SIG-M5 (cell line): ENCODE results near the gene AVL9.
"Not testable (repeated sequence)": the region's sequence is repeated elsewhere in the genome, so short reads cannot be mapped to it uniquely, and the experiment has no call there.

ENCODE experiments used
- DNase-seq: peaks from one replicate; lab custom pipeline; 2025; lab: John Stamatoyannopoulos, UW

The AVL9 gene

GRCh38 chr7:32591938-32592337 is 96.6 kb downstream of the AVL9 start:
- no peak for DNase-seq

- no peak for DNase-seq
Observed at GRCh38 chr7:32592701-32593100, 97.4 kb downstream of the AVL9 start.

GRCh38 chr7:32594965-32595490 is 99.7 kb downstream of the AVL9 start:
- DNase-seq = no peak

GRCh38 chr7:32601196-32601595 is 105.9 kb downstream of the AVL9 start:
- not testable (repeated sequence) for DNase-seq

GRCh38 chr7:32602470-32602869 is 107.2 kb downstream of the AVL9 start:
- no peak for DNase-seq

GRCh38 chr7:32603492-32603891 is 108.2 kb downstream of the AVL9 start:
- not testable (repeated sequence) for DNase-seq

GRCh38 chr7:32604047-32604446 is 108.8 kb downstream of the AVL9 start:
- not testable (repeated sequence) for DNase-seq

GRCh38 chr7:32605032-32605431 is 109.7 kb downstream of the AVL9 start:
- no peak for DNase-seq

- no peak for DNase-seq
Observed at GRCh38 chr7:32609463-32609862, 114.2 kb downstream of the AVL9 start.

- DNase-seq = no peak
Observed at GRCh38 chr7:32611201-32612099, 116.2 kb downstream of the AVL9 start.

GRCh38 chr7:32616625-32617024 is 121.3 kb downstream of the AVL9 start:
- no peak for DNase-seq

GRCh38 chr7:32618470-32618869 is 123.2 kb downstream of the AVL9 start:
- DNase-seq = no peak

GRCh38 chr7:32618987-32619386 is 123.7 kb downstream of the AVL9 start:
- no peak for DNase-seq

- DNase-seq = not testable (repeated sequence)
Observed at GRCh38 chr7:32619416-32619815, 124.1 kb downstream of the AVL9 start.

GRCh38 chr7:32631021-32631420 is 135.7 kb downstream of the AVL9 start:
- no peak for DNase-seq

GRCh38 chr7:32631590-32632497 is 136.6 kb downstream of the AVL9 start:
- DNase-seq = not testable (repeated sequence)

GRCh38 chr7:32633446-32633845 is 138.2 kb downstream of the AVL9 start:
- not testable (repeated sequence) for DNase-seq

- not testable (repeated sequence) for DNase-seq
Observed at GRCh38 chr7:32634798-32635393, 139.6 kb downstream of the AVL9 start.

GRCh38 chr7:32636725-32637462 is 141.6 kb downstream of the AVL9 start:
- DNase-seq = not testable (repeated sequence)

- not testable (repeated sequence) for DNase-seq
Observed at GRCh38 chr7:32637611-32638010, 142.3 kb downstream of the AVL9 start.
